Kidney epithelial cell (primary cell): ENCODE results near the gene ITIH2. TPM values are rescaled to one million over a fixed set of nuclear protein-coding genes. Genes with fewer than 3 reads are reported as not detected.
A peak's percentile ranks its signal among the peaks of the same experiment; 100 is the strongest.

ENCODE experiments used
- DNase-seq: peaks from one replicate; pipeline ENCODE4 v3.0.0-alpha.2; 2010; ENCODE audit warnings: low read depth
- H3K27me3 ChIP-seq: 2 replicates; pipeline ENCODE4 v1.6.0; 2011; ENCODE audit warnings: low read length; ENCODE audit not compliant: control insufficient read depth, insufficient read depth
- H3K36me3 ChIP-seq: 2 replicates; pipeline ENCODE4 v1.5.1; 2011; ENCODE audit warnings: low read length; ENCODE audit not compliant: control insufficient read depth, insufficient read depth
- H3K4me3 ChIP-seq: 2 replicates; pipeline ENCODE4 v1.5.1; 2011; ENCODE audit warnings: low read depth, mild to moderate bottlenecking, control low read depth, low read length
- CTCF ChIP-seq: IDR thresholded peaks from 2 replicates; pipeline ENCODE4 v1.5.1; 2011; ENCODE audit warnings: mild to moderate bottlenecking, moderate library complexity, low read length, control low read depth, inconsistent platforms; ENCODE audit not compliant: insufficient read depth, poor library complexity, severe bottlenecking
- total RNA-seq: library from RNA; depleted of rRNA; stranded (reverse); fragments of >200 nt; gene quantifications from 2 replicates; pipeline ENCODE4 v1.2.3, GENCODE V29; 2015

The ITIH2 gene
- total RNA-seq, 1 donor from 2014 or later = not detected

- Histone ChIP-seq H3K4me3 (no peak overlapping the region), H3K36me3 (no peaks in the 10 kb centered on the region), H3K27me3 (no peaks in the 10 kb centered on the region)
- no peak for TF ChIP-seq CTCF
- peak; percentile 12 for DNase-seq
These were observed 6.6 kb upstream of the ITIH2 start for GRCh38 chr10:7696545-7696944.

GRCh38 chr10:7697426-7697825 lies 5.7 kb upstream of the ITIH2 start:
- TF ChIP-seq CTCF = no peak
- Histone ChIP-seq H3K36me3 (no peaks in the 10 kb centered on the region), H3K27me3 (no peaks in the 10 kb centered on the region), H3K4me3 (no peak overlapping the region)
- no peak for DNase-seq

GRCh38 chr10:7700577-7701125 lies 2.5 kb upstream of the ITIH2 start:
- Histone ChIP-seq H3K27me3 (no peaks in the 10 kb centered on the region), H3K36me3 (no peaks in the 10 kb centered on the region), H3K4me3 (no peak overlapping the region)
- no peak for TF ChIP-seq CTCF
- DNase-seq = peak; percentile 7

- H3K27me3 ChIP-seq = no peaks in the 10 kb centered on the region
- H3K4me3 ChIP-seq = no peak overlapping the region
- no peak for TF ChIP-seq CTCF
- H3K36me3 ChIP-seq = no peaks in the 10 kb centered on the region
- DNase-seq = no peak
These were observed 1.9 kb upstream of the ITIH2 start for GRCh38 chr10:7701158-7701742.

GRCh38 chr10:7702288-7702812 lies 766 bp upstream of the ITIH2 start:
- Histone ChIP-seq H3K4me3 (no peak overlapping the region), H3K27me3 (no peaks in the 10 kb centered on the region), H3K36me3 (no peaks in the 10 kb centered on the region)
- DNase-seq = no peak
- no peak for TF ChIP-seq CTCF
